ENCODE data around the gene MBNL1.

The MBNL1 gene

DNA sequence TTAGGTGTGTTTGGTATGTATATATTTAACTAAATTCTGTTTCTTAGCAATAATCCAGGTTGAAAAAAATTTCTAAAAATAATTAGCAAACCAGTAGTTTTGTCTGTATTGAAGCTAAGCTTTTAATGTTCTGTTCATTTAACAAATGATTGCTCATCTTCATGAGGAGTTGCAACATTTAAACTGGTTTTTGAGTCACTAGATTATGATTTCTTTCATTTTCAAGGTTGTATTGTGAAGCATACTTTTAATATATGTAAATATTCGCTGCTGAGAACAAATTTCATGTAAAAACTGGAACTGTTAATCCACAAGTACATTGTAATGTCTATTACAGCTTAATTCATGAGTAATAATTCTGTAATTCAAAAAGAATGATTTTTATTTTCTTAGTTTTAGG is 192.7 kb downstream of the MBNL1 start:
- CTCF ChIA-PET: no interaction called here
- no peak for TF ChIP-seq NFRKB (IDR thresholded peaks at IDR 0.05)
- no peak for TF ChIP-seq CTBP1 (IDR thresholded peaks at IDR 0.05; ENCODE audit: borderline replicate concordance)
- TF ChIP-seq ARNT (IDR thresholded peaks at IDR 0.05): no peak
- no peak for TF ChIP-seq ELF4 (IDR thresholded peaks at IDR 0.05)
- no peak for TF ChIP-seq ZNF384 (IDR thresholded peaks at IDR 0.05)
- TF ChIP-seq TARDBP (IDR thresholded peaks at IDR 0.05): no peak
- no peak for TF ChIP-seq HDGF (IDR thresholded peaks at IDR 0.05; ENCODE audit: borderline replicate concordance)
- no peak for TF ChIP-seq SUZ12 (IDR thresholded peaks at IDR 0.05)
- POLR2A ChIA-PET: no interaction called here
- DNase-seq (ENCODE audit: extremely low spot score): no peak

DNA sequence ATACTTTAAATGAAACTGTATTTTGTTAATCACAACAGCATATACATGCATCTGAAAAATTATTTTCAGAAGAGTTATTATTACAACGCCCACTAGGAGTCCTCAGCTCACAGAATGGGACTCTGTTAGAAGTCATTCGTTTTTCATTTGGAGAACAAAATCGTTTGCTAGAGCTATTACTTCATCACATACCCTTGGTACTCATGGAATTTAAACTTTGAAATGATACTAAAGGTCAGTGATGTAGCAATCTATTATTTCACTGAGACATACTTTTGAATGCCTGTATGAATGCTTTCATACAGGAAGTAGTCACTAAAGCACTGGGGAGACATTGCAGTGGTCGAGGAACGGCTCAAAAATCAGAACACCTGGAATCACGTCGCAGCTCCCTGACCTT is 198.1 kb downstream of the MBNL1 start:
- CTCF ChIA-PET: interaction anchor here (0.9 kb wide), 1 partner anchor 10 kb away, joined by 3 read pairs; no protein-coding TSS in a partner anchor
- peak; percentile 18 for DNase-seq (ENCODE audit: extremely low spot score)
- POLR2A ChIA-PET: no interaction called here
- TF ChIP-seq, protein P1, sequence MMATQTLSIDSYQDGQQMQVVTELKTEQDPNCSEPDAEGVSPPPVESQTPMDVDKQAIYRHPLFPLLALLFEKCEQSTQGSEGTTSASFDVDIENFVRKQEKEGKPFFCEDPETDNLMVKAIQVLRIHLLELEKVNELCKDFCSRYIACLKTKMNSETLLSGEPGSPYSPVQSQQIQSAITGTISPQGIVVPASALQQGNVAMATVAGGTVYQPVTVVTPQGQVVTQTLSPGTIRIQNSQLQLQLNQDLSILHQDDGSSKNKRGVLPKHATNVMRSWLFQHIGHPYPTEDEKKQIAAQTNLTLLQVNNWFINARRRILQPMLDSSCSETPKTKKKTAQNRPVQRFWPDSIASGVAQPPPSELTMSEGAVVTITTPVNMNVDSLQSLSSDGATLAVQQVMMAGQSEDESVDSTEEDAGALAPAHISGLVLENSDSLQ (IDR thresholded peaks at IDR 0.05): no peak
- TF ChIP-seq FOXK2 (IDR thresholded peaks at IDR 0.05): no peak
- no peak for TF ChIP-seq L3MBTL2 (conservative IDR thresholded peaks at IDR 0.05)
- TF ChIP-seq SUZ12 (IDR thresholded peaks at IDR 0.05): no peak
- TF ChIP-seq ELF4 (IDR thresholded peaks at IDR 0.05): no peak

GRCh38 chr3:152469248-152470025 is 200.7 kb downstream of the MBNL1 start:
- no peak for TF ChIP-seq TARDBP (IDR thresholded peaks at IDR 0.05)
- TF ChIP-seq FOXM1 (IDR thresholded peaks at IDR 0.05; ENCODE audit: borderline replicate concordance): no peak
- TF ChIP-seq, protein P1 (IDR thresholded peaks at IDR 0.05): no peak
- TF ChIP-seq BHLHE40 (IDR thresholded peaks at IDR 0.05; ENCODE audit: borderline replicate concordance): no peak
- no peak for TF ChIP-seq FOXA1 (IDR thresholded peaks at IDR 0.05)
- no peak for TF ChIP-seq CTBP1 (IDR thresholded peaks at IDR 0.05; ENCODE audit: borderline replicate concordance)
- TF ChIP-seq ZNF384 (IDR thresholded peaks at IDR 0.05): no peak
- TF ChIP-seq HDGF (IDR thresholded peaks at IDR 0.05; ENCODE audit: borderline replicate concordance): no peak
- no peak for TF ChIP-seq ELF4 (IDR thresholded peaks at IDR 0.05)
- no peak for TF ChIP-seq ARNT (IDR thresholded peaks at IDR 0.05)
- TF ChIP-seq SP1 (IDR thresholded peaks at IDR 0.05): no peak
- no peak for TF ChIP-seq FOXK2 (IDR thresholded peaks at IDR 0.05)
- TF ChIP-seq SUZ12 (IDR thresholded peaks at IDR 0.05): no peak
- no peak for TF ChIP-seq L3MBTL2 (conservative IDR thresholded peaks at IDR 0.05)
- TF ChIP-seq LEF1 (IDR thresholded peaks at IDR 0.05; ENCODE audit: borderline replicate concordance): no peak
- TF ChIP-seq NFRKB (IDR thresholded peaks at IDR 0.05): no peak
- ChIA-PET POLR2A (no interaction called here), CTCF (no interaction called here)
- no peak for DNase-seq (ENCODE audit: extremely low spot score)

DNA sequence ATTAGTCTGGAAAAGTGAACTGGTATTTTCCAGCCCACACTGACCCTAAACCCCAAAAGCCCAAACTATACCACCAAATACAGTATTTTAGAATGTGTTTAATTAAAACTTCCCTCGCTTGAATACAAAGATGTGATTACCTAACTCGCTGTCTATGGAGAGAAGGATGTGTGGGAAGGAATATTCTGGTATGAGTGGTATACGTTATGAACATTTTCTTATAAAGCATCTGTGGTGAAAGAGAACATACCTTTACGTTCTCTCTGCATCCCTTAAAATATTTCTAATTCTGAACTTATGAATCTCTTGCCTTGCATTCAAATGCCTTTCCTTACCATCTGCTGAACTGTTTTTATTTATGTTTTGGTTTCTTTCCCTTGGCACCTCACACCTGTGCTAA is 201.4 kb downstream of the MBNL1 start:
- ChIA-PET POLR2A (no interaction called here), CTCF (no interaction called here)
- no peak for DNase-seq (ENCODE audit: extremely low spot score)
- no peak for TF ChIP-seq LEF1 (IDR thresholded peaks at IDR 0.05; ENCODE audit: borderline replicate concordance)
- TF ChIP-seq FOXA1 (IDR thresholded peaks at IDR 0.05): no peak
- no peak for TF ChIP-seq ELF4 (IDR thresholded peaks at IDR 0.05)
- no peak for TF ChIP-seq SP1 (IDR thresholded peaks at IDR 0.05)
- TF ChIP-seq L3MBTL2 (conservative IDR thresholded peaks at IDR 0.05): no peak
- no peak for TF ChIP-seq FOXK2 (IDR thresholded peaks at IDR 0.05)
- no peak for TF ChIP-seq TARDBP (IDR thresholded peaks at IDR 0.05)
- no peak for TF ChIP-seq CTBP1 (IDR thresholded peaks at IDR 0.05; ENCODE audit: borderline replicate concordance)
- TF ChIP-seq ZNF384 (IDR thresholded peaks at IDR 0.05): no peak
- TF ChIP-seq SUZ12 (IDR thresholded peaks at IDR 0.05): no peak
- TF ChIP-seq NFRKB (IDR thresholded peaks at IDR 0.05): no peak

DNA sequence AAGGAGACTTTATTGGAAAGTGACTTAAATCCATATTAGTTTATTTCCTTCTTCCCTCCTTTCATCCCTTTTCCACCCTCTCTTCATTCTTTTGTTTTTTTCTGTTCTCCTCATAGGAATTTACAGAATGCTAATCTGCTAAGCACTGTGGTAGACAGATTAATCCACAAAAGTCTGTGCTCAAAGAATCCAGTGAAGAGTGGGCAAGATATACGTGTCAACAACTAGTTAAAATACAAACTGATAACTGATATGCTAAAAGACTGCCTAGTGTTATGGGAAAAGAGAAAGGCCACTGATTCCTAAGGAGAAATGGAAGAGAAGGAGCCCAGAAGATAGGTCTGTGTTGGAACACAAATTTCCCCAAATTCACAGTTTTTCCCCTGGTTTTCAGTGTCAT is 202.2 kb downstream of the MBNL1 start:
- TF ChIP-seq FOXK2 (IDR thresholded peaks at IDR 0.05) (no peak), HDGF (IDR thresholded peaks at IDR 0.05; ENCODE audit: borderline replicate concordance) (no peak), FOXM1 (IDR thresholded peaks at IDR 0.05; ENCODE audit: borderline replicate concordance) (no peak)

GRCh38 chr3:152471814-152472671 is 203.3 kb downstream of the MBNL1 start:
- ChIA-PET POLR2A (no interaction called here), CTCF (interaction anchor here (0.5 to 1.1 kb wide), 4 partner anchors 102 to 402 kb away, joined by 3 to 4 read pairs (median 3); no protein-coding TSS in a partner anchor)
- DNase-seq (ENCODE audit: extremely low spot score): peak; percentile 40
- no peak for TF ChIP-seq TARDBP (IDR thresholded peaks at IDR 0.05)
- TF ChIP-seq NFRKB (IDR thresholded peaks at IDR 0.05): no peak
- no peak for TF ChIP-seq BHLHE40 (IDR thresholded peaks at IDR 0.05; ENCODE audit: borderline replicate concordance)
- TF ChIP-seq HDGF (IDR thresholded peaks at IDR 0.05; ENCODE audit: borderline replicate concordance): no peak
- TF ChIP-seq ZNF384 (IDR thresholded peaks at IDR 0.05): no peak
- no peak; the same call in 1 of the 2 replicates for TF ChIP-seq L3MBTL2 (conservative IDR thresholded peaks at IDR 0.05)
- TF ChIP-seq, protein P1 (IDR thresholded peaks at IDR 0.05): peak; percentile 35; the same call in 1 of the 2 replicates

More for the DNA sequence above, 202.2 kb downstream of the MBNL1 start:
- DNase-seq (ENCODE audit: extremely low spot score): no peak
- ChIA-PET POLR2A (no interaction called here), CTCF (no interaction called here)

All from HEK293T (cell line).